LNCaP clone FGC (cell line): ENCODE data around the gene MYOCOS.

Experiments
- DNase-seq: peaks from one replicate; pipeline ENCODE4 v3.0.0-alpha.2; 2011; ENCODE audit warnings: low read depth
- H3K4me3 ChIP-seq: 2 replicates; pipeline ENCODE4 v1.5.1; 2011; ENCODE audit warnings: mild to moderate bottlenecking, low read depth, low read length, control low read depth
- TF ChIP-seq, protein P1 (sequence below): IDR thresholded peaks from 2 replicates; pipeline ENCODE4 v1.5.1; 2012; ENCODE audit warnings: mild to moderate bottlenecking; ENCODE audit not compliant: control insufficient read depth, insufficient read depth; ENCODE audit errors: extremely low read depth

Gene MYOCOS

DNA sequence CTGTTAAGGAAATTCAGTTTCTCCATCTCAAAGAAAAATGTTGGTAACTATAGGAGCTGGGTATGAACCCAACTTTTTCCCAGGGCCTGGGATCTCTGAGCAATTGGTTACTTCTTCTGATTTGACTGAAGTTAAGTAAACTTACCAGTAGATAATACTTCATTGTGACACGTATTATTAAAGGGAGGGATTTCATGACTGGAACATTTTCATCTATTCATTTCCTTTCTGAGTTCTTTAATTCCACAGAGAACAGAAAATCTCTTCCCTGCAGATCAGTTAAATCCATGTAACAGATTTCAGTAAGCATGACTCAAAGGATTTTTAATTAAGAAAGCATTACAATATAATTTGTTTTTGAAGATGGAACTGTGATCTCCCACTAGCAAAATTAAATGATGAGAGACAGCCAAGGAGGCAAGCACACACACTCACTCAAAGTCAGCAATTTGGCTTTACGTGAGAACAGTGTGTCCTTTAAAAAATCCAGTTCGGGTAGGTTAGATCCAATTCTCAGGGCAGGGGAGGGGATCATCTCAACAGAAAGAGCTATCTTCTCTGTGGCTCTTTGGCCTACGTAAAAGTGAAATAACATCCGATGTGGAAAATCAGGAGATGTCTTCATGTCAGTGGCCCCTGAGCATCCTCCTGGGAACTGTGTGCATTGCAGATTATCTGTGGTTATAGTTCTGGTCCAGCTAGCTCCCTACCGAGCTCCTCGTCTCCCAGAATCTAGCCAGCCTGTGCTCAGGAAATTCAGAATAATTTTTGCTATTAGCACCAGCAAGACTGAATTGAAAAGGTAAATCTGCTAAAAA, 41.2 kb downstream of the MYOCOS start:
- TF ChIP-seq, protein P1, sequence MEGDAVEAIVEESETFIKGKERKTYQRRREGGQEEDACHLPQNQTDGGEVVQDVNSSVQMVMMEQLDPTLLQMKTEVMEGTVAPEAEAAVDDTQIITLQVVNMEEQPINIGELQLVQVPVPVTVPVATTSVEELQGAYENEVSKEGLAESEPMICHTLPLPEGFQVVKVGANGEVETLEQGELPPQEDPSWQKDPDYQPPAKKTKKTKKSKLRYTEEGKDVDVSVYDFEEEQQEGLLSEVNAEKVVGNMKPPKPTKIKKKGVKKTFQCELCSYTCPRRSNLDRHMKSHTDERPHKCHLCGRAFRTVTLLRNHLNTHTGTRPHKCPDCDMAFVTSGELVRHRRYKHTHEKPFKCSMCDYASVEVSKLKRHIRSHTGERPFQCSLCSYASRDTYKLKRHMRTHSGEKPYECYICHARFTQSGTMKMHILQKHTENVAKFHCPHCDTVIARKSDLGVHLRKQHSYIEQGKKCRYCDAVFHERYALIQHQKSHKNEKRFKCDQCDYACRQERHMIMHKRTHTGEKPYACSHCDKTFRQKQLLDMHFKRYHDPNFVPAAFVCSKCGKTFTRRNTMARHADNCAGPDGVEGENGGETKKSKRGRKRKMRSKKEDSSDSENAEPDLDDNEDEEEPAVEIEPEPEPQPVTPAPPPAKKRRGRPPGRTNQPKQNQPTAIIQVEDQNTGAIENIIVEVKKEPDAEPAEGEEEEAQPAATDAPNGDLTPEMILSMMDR = no peak
- DNase-seq = no peak

GRCh38 chr1:171663854-171664575, 42.0 kb downstream of the MYOCOS start:
- no peak for DNase-seq
- TF ChIP-seq, protein P1 = no peak
- H3K4me3 ChIP-seq = no peak overlapping the region

More for the DNA sequence above, 41.2 kb downstream of the MYOCOS start:
- no peak overlapping the region for H3K4me3 ChIP-seq

DNA sequence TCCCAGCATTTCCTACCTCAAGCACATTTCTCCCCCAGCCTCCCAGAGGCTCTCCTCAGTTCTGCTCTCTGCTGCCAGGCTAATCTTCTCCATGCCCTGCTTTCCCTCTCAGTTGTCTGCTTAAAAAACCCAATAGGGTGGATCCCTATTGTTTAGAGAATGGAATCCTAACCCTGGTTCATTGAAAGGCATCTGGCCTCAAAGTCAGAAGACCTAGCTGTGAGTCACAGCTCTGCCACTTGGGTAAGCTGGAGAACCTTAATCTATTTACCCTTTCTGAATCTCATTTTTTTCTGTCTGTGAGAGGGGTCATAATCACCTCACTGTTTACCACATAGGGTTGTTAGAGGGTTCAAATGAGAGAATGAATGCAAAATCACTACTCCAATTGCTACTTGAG, 42.9 kb downstream of the MYOCOS start:
- DNase-seq = no peak
- TF ChIP-seq, protein P1 = no peak
- no peak overlapping the region for H3K4me3 ChIP-seq

DNA sequence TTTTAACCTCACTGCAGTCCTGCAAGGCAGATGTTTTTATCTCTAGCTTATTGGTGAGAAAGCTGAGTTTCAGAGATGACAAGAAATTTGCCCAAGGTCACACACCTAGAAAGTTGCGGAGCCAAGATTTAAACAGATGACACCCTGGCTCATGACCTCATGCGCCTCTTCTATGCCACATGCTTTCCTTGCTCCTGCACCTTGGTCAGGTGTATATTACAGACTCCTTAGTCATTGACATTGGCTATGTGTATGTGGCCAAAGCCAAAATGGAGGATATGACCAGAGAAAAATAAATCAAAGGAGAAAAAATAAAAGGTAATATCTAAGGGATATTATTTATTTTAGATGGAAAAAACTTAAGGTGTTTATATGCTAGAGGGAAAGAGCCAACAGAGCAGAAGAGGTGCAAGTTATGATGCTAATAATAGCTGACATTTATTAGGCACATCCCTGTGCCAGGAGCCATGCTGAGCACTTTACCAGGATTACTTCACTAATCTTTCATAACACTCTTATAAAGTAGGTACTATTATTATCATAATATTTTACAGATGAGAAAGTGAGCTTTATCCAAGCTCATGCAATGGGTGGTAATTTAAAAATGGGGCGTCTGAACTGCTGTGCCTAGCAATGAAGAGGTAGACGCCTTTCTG, 44.2 kb downstream of the MYOCOS start:
- TF ChIP-seq, protein P1 = no peak
- H3K4me3 ChIP-seq = no peak overlapping the region
- DNase-seq = no peak

DNA sequence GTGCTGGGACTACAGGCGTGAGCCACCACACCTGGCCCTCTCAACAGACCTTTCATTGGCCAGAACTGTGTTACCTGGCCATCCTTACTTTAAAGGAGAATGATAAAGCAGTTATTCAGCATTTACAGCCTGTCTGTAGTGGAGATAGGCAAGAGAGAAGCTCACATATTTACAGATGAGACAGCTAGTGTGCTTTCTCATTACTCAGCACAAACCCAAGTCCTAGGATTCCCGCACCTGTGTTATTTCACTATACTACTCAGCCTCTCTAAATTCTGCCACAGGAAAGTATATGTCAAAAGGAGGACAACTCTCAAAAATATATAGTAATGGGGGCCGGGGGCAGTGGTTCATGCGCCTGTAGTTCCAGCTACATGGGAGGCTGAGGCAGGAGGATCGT, 46.3 kb downstream of the MYOCOS start:
- H3K4me3 ChIP-seq = no peak overlapping the region
- no peak for DNase-seq
- TF ChIP-seq, protein P1 = no peak

DNA sequence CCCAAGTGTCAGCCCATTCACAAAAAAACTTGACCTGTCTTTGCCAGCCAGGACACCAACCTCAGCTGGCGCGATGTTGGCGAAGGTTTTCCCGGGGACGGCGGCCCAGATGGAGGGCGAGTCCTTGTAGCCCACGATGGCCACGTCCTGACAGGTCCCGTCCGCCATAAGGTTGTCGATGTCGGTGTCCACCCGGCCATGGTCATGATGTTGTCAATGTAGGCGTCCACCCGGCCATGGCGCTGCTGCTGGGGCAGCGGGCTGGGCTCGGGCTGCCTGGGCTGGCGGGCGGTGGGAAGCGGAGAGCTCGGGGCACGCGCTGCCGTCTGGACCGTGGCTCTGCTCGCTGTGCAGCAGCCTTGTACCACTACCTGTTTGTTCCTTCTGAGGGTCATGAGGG, 48.7 kb downstream of the MYOCOS start:
- no peak for DNase-seq
- TF ChIP-seq, protein P1 = no peak

More for the DNA sequence above, 48.7 kb downstream of the MYOCOS start:
- no peak overlapping the region for H3K4me3 ChIP-seq
